SIG-M5 treated with dmso at 0.1 percent for 504 hours (cell line): ENCODE data around the gene GAREM1.

Experiments used
- DNase-seq: peaks from one replicate; lab custom pipeline; 2025; ENCODE audit not compliant: unreplicated experiment; lab: John Stamatoyannopoulos, UW

Gene GAREM1

DNA sequence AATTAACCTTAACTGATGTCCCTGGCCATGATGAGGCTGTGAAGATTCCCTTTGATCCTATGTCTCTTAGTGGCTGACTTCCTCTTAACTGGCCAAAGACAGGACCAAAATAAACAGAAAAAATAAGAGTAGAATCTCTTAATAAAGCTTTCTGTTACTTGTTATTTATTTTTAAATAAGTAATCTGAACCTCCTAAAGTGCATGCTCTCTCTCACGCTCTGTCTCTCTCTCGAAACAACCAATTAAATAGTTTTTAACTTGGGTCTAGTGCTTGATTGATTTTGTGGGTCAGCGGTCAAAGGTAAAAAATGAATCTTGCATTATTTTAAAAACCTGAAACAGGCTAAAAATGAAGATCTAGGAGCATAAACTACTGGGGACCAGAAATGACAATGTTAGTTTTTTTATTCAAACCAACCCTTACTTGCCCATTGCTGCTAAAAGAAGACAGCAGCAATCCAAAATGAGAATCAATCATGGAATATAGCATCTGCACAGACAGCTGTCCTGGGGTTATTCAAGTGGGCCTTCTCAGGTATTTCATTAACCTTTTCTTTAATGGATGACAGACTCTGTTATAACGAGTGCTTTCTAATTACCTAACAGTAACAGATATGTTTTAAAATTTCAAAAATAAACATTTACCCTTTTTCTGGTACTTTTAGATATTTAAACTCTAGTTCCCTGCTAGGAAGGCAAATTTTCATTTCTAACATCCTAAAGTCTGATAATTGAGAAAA is 11.2 kb downstream of the GAREM1 start:
- DNase-seq: no peak

DNA sequence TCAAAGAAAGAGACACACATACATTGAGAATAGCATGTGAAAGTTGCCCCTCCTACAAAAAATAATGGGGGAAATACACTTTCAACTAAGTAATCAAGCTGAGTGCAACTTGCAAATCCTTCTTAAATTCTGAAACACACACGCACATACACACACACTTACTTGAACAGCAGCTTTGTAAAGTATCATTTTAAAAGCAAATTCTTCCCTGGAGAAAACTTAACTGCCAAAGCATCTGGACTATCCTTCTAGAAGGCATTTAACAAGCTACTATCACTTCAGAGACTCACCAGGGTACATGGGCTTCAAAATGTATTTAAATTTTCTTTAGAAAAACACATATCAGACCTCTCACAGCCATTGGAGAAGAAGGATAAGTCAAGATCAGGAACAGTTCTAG is 15.3 kb downstream of the GAREM1 start:
- no peak for DNase-seq

DNA sequence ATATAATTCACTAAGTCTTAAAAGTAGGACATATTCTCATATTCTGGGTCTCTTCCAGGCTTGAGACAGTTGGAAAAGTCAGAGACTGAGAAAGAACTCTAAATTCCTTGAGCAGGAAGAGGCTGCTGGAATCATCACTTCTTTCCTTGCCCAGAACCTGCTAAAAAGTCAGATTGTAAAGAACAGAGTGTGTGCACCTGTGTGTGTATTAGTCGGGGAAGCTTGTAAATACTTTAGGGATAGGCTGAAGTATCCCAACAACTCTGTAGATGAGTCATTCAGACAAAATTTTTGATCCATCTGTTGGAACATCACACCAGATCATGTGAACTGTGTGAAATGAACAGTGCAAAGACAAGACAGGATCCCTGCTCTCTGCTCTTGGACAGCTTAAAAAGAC is 16.1 kb downstream of the GAREM1 start:
- DNase-seq: no peak

DNA sequence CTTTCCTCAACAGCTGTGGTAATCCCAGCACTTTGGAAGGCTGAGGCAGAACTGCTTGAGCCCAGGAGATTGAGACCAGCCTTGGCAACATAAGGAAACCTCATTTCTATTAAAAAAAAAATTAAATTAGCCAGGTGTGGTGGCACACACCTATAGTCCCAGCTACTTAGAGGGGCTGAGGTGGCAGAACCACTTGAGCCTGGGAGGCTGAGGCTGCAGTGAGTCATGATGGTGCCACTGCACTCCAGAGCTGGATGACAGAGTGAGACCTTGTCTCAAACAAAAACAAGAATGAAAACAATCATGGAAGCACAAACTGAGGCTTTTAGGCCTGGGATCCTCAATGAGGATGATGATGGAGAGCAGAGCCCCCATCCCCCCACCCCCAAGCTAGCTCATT is 19.8 kb downstream of the GAREM1 start:
- no peak for DNase-seq

DNA sequence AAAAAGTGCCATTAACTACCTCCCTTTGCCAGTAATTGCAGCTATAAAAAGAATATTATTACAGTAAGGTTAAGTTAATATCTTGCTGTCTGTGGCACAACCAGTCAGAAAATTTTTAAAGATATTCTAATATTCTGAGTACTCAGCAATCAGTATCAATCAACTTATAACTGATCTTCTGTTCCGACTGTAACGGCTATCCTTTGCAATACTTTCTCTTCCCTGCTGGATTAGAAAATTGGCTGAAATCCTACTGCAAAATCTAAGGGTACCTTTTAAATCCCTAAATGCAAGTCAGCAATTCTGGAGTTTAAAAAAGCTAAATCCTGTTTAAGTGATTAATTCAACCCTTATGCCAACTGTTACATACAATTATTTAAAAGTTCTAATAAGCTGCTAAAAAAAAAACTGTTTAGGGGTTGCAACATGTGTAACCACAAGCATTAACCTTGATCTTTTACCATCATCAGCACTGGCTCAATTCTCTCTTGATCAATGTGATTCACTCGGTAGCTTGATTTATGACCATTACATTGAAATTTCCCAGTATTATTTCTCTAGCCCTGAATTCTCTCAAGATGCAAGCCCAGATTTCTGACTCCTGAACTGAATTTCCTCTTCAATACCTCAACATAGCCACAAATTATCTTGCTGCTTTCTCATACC is 20.5 kb downstream of the GAREM1 start:
- no peak for DNase-seq

DNA sequence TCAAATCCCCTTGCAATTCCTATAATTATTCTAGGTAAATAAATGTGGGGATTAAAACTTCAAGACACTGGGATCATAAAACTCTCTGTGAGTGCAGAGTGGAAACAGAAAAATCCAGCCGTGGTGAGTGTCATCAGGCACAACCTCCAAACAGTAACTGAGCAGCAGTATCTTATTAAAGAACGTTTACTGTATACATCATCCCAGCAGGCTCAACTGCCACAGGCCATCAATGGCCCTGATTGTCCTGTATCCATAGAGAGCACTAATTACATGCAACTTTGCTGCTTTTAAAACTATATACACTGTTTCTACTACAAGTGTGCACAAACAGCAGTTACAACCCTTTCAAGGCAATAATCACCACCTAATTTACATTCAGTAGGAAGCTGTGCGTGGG is 23.9 kb downstream of the GAREM1 start:
- no peak for DNase-seq

DNA sequence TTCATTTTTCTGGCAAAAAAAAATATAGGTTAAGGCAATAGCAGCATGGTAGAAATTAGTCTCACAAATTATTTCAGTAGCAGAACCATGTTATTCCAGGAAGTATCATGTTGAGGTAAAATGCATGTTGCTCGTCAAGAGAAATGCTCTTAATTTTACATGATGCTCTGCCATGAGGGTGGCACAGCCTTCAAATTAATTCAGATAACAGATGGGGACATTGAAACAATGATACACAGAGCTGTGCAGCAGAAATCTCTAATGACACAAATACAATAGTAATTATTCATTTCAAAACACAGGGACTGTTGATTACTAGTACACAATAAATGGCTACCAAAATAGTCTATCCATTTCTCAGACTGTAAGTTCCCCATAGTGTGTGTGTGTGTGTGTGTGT is 24.8 kb downstream of the GAREM1 start:
- DNase-seq: no peak

DNA sequence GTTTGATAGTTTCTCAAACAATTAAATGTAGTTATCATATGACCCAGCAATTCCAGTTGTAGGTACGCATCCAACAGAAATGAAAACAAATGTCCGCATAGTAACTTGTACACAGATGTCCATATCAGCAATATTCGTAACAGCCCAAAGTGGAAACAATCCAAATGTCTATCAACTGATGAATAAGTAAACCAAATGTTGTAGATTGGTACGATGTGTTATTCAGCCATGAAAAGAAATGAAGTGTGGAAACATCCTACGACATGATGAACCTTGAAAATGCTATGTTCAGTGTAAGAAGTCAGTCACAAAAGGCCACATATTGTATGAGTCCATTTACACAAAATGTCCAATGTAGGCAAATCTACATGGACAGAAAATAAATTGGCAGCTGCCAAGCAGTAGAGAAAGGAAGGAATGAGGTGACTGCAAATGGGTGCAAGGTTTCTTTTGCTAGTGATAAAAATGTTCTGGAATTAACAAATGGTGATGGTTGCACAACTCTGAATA is 26.9 kb downstream of the GAREM1 start:
- DNase-seq: no peak

DNA sequence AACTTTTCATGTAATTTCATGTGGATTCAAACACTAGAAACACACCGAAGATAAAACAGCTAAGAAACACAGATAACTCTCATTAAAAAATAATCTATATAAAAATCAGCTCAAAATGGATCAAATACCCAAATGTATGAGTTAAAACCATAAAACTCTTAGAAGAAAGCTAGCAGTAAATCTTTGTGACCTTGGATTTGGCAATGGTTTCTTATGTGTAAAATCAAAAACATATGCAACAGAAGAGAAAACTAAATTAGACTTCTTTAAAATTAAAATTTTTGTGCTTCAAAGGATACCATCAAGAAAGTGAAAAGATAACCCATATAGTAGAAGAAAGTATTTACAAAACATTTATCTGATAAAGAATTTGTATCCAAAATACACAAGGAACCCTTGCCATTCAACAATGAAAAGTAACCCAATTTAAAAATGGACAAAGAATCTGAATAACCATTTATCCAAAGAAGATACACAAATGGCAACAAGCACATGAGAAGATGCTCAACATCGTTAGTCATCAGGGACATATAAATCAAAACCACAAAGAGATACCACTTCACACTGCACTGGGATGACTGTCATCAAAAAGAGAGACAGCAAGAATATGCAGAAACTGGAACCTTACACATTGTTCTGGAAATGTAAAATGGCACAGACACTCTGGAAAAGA is 27.5 kb downstream of the GAREM1 start:
- DNase-seq: no peak

DNA sequence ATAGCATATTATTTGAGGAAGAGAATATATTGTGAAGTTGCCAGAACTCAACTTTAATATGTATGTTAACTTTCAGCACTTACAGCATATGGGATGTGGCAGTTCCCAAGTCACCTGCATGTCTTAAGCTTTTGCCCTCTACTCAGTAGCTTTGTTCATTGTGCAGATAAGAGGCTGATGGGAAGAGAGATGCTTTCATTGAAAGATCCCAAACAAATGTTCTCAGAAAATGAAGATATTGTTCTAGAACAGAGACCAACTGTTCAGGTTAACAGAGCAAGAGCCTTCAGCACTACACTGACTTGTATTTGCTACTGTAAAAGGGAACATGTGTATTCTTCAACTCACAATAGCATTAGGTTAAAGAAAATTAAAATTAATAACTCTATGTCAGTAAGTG is 28.1 kb downstream of the GAREM1 start:
- DNase-seq: no peak

DNA sequence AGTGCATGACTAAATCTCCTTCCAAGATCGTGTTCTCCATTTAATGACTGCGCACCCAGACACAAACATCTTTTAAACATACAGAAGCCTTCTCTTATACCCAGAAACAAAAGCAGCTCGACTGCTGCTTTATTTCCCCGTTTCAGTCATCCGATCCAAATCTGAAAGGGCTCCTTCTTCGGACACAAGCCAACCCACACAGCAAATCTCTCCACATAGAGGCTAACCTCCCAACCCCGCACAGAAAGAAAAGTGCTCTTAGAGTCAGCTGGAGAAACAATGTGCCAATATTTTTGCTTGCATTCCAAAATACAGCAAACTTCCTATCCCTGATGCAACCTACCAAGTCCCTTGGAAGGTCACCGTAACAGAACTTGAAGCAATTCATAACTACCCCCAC is 29.1 kb downstream of the GAREM1 start:
- no peak for DNase-seq

DNA sequence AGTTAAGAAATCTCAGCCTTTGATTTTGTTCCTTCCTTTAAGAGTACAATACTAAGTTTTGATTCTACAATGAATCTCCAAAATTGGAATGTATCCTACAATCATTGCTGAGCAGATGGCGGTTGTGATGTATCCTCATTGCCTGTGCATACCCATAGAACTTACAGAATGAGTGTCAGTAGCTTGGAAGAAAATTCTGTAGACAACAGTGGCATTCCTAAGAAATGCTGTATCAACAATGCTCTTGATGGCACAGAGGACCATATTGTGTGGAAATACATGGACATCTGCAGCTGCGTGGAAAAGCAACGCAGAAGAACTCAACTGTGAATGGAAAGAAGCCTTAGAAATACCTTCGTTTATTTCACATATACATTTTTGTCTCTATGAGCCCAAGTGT is 30.2 kb downstream of the GAREM1 start:
- no peak for DNase-seq

DNA sequence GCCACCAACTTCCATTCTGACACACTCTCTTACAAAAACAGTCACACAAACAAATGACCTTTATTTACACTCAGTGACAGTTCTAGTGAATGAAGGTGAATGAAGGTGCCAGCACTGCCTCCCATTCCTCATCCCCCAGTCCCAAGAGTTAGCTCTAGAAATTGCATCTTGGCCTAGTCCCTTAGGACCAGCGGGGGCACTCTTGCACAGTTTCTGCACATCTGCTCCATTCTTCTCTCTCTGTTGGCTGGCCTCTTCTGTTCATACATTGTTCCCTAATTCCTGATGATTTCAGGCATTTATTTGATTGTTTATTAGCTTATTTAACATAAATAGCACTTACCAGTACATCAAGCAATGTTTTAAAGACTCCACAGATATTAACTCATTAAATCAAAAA is 30.9 kb downstream of the GAREM1 start:
- DNase-seq: peak; percentile 17

DNA sequence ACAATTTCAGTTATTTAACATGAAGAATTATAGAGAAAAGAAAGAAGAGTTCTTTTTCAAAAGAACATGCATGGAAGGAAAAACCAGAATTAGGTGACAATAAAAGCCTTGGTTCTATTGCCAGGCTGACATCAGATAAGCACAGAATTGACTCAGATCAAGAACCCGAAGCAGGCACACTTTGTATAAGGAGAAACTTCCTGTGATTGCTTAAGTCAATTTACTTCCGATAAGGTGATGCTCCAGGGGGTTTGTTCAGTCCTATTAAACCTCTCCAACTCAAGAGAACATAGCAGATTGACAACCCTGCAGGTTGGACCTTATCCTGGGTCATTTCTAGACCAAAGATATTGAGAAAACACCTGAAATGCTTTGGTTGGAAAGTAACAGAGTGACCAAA is 31.4 kb downstream of the GAREM1 start:
- DNase-seq: no peak

DNA sequence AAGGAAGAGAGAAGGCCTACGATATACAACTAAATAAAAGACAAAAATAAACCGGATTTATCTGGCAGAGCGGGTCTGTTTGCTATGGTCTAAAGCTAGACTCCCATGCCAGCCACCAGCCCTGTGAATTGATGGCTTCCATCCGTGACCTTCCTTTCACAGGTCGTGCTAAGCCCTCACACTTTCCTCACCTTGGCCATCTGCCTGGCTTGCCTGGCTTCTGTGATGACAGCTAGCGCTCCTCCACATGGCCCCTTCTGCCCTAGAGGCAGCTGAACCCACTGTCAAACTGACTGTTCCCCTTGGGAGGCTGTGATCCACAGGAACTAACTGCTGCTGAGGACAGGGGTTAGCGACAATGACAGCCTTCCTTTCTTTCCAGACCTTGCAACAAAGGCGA is 32.5 kb downstream of the GAREM1 start:
- no peak for DNase-seq

DNA sequence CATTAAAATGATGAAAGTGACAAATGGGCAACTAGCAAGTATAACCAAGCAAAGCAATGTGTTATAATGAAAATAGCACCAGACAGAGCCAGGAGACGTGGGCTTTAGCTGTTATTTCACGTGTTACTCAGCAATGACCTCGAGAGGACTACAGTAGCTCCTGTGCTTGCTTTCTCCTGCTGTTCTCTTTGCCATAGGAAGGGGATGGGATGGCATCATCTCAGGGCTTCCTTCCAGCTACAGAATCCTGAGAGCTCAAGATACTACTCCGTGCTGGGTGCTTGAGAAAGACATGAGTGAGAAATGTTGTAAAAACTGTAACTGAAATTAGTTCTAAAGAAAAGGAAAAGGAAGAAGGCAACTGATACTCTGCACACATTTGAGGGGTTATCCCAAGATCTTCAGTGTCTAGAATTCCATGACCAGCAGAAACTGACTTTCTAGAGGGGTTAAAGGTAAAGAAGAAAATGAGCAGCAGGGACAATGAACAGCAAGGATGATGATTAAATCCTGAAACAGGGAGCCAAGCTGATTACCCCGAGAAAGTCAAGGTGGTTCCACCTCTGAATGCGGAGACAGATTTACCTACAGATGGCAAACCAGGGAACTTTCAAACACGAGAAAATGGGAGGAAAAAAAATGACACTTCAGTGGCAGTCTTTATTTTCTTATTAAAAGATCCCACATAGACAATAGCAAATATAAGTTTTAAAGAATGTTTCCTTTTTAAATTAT is 33.4 kb downstream of the GAREM1 start:
- no peak for DNase-seq

DNA sequence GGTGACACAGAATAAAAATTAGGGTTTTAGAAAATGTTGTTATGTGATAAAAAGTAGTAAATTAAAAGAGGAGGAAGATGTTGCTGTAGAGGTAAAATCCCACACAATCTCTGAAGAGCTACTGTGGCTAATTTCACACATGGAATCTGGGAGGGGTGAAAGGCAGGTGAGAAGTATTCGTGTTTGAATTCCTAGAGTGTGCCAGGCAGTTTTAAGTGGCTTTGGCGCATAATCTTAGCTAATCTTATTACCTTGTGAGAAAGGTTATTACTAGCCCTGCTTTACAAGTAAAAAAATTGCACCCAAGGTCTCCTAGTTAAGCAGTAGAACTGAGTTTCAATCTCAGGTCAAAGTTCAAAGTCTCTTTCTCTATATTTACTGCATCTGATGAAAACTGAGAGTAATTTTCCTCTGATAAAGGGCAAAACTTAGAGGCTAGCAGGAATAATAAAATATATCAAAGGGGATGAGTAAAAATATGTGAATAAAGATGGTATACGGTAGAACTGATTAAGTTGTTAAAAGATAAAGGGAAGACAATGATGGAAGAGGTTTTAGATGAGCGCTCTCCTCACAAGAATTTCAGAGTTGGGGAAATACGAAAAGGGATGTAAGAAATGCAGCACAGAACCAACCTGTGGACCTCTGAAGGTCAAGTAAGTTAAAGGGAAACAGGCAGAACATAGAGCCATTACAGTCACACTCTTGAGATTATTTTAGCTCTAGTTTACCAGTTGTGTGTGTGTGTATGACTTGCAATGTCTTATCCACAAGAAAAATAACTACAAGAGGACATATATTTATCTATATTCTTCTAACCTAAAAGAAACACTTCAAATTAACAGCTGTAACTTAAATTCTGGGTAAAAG is 34.8 kb downstream of the GAREM1 start:
- no peak for DNase-seq

DNA sequence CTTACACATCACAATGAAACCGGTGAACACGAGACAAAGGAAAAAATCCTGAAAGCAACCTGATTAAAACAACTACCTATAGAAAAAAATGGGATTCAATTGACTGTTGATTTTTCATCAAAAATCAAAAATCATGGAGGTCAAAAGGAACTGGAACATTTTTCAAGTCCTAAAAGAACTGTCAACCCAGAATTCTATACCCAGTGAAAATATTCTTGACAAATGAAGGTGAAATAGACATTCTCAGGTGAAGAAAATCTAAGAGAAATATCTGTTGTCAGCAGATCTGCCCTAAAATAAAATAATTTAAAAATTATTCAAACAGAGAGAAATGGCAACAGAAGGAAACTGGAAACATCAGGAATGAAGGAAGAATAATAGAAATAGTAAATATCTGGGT is 38.9 kb downstream of the GAREM1 start:
- DNase-seq: no peak

DNA sequence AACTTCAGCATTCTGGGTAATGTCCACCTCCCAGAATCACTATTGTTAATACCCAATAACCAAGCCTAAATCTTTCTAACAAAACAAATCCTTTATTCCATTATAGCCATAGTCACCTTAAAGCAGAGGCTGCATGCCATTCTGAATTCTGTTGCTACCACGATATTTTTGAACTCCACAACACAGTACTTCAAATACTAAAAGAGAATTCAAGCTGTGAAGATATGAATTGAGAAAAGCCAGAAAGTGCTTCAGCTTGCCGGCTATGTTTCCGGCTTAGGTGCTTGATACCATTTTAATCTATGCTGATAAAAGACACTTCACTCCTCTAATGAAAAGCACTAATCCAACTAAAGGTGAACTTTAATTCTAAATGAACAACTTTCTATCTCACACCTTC is 41.3 kb downstream of the GAREM1 start:
- no peak for DNase-seq

DNA sequence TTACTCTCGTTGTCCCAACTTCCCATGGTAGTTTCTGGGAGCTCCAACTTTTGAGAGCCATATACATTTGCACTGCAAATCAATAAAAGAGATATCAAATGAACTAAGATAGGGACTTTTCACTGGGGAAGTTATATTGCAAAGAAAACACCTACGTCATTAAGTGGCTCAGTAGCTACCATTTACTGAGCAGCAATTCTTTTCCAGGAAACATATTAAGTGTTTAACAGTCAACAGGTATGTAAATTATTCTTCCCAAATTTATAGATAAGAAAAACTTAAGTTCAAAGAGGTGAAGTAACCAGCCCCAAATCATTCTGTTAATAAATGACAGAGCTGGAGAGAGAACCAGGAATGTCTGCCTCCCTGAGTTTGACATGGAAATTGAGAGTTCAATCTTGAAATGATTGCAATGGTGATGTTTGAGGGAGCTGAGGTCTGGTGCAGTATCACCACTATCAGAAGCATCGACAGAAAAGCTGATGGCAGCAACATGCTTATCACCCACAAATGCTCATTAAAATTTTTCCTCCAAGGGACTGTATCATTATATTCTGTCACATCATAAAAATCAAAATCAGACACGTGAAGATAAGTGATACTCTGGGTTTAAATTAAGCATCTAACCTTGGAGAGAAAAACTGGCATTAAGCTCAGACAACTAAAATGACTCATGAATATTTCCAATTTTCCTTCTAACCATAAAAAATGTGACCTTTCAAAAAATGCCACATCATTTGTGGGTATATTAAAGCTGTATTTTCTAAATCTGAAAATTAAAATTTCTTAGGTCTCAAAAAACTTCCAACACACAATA is 43.4 kb downstream of the GAREM1 start:
- no peak for DNase-seq
